H1 (cell line): ENCODE results near the gene STK32A. TPM values are rescaled to one million over a fixed set of nuclear protein-coding genes. Genes with fewer than 3 reads are reported as not detected.

Experiments
- ASH2L ChIP-seq: fragments of 200-600, 300-600 bp; sonication (generic); IDR thresholded peaks from one replicate; pipeline ENCODE4 v1.7.1; 2017; ENCODE audit warnings: low read length
- CBX8 ChIP-seq: fragments of 300-800, 300-1000 bp; sonication (generic); IDR thresholded peaks from 2 replicates; pipeline ENCODE4 v1.7.1; 2016; ENCODE audit warnings: low read depth, low read length, borderline replicate concordance
- RAD21 ChIP-seq, 2 experiments: IDR thresholded peaks in 1 of 2; conservative IDR thresholded peaks in 1 of 2; 2 replicates each; pipeline ENCODE4 v1.6.1; 2011; ENCODE audit warnings: low read depth in 2 of 2, low read length in 2 of 2, improper control_type of control experiment in 1 of 2, inconsistent platforms in 1 of 2, mild to moderate bottlenecking in 1 of 2, moderate library complexity in 1 of 2
- TEAD4 ChIP-seq: IDR thresholded peaks from 2 replicates; pipeline ENCODE4 v1.6.1; 2012; ENCODE audit warnings: low read depth, low read length, inconsistent platforms, mixed read lengths
- polyA plus RNA-seq, 7 experiments: library from polyadenylated mRNA; depleted of rRNA in 3 of 7; stranded (reverse) in 5 of 7; unstranded in 2 of 7; fragments of >200 nt in 5 of 7; fragments of 200-250 nt in 2 of 7; gene quantifications; 1 replicate in 5 of 7; 2 replicates in 1 of 7; 4 replicates in 1 of 7; pipeline versions ENCODE4 v1.2.1 to v1.2.3, GENCODE V29; 2011 to 2013; ENCODE audit warnings: missing spikeins in 2 of 7, mixed read lengths in 2 of 7
- total RNA-seq: library from RNA; stranded (reverse); fragmentation: NEBNext Ultra II Directional; extraction: Animal tissue kit (Norgen Biotek cat#: 25700); gene quantifications from 2 replicates; pipeline ENCODE4 v1.2.1, GENCODE V29; 2021

Gene STK32A
- total and polyA plus RNA-seq, 2 of the 8 experiments (the other 6 are each of a cell fraction or from before 2014, with no cell fraction given), result 1.3 to 2.5 TPM

GRCh38 chr5:147384346-147385193 is 149.7 kb downstream of the STK32A start (continued):
- TF ChIP-seq RAD21 (IDR thresholded peaks at IDR 0.05 in 1 of 2, conservative IDR thresholded peaks at IDR 0.05 in 1 of 2; ENCODE audit: low read depth in 2 of 2, low read length in 2 of 2), result no peak
- no peak for TF ChIP-seq TEAD4
- TF ChIP-seq CBX8, result no peak
- no peak for TF ChIP-seq ASH2L
